ENCODE measurements around the gene CDIPT. TPM values are rescaled to one million over a fixed set of nuclear protein-coding genes. Genes with fewer than 3 reads are reported as not detected.

The CDIPT gene
- total RNA-seq, 1 experiment from 2014 or later, result 29.6 TPM

GRCh38 chr16:29857133-29857760 is 5.8 kb downstream of the CDIPT start:
- no peak overlapping the region for H3K27ac ChIP-seq
- no peak for DNase-seq

GRCh38 chr16:29854520-29855100 is 8.4 kb downstream of the CDIPT start:
- H3K27ac ChIP-seq, result no peak overlapping the region
- DNase-seq, result no peak
- H3K4me1 ChIP-seq, result no peaks in the 10 kb centered on the region
- no peak overlapping the region for H3K4me3 ChIP-seq
- no peaks in the 10 kb centered on the region for H3K9me3 ChIP-seq (replicated peaks)
- H3K27me3 ChIP-seq, result no peaks in the 10 kb centered on the region
- H3K36me3 ChIP-seq, result no peaks in the 10 kb centered on the region

More at GRCh38 chr16:29857133-29857760, 5.8 kb downstream of the CDIPT start:
- no peak overlapping the region for H3K4me3 ChIP-seq
- H3K9me3 ChIP-seq (replicated peaks), result no peaks in the 10 kb centered on the region
- no peaks in the 10 kb centered on the region for H3K36me3 ChIP-seq
- no peaks in the 10 kb centered on the region for H3K4me1 ChIP-seq
- no peaks in the 10 kb centered on the region for H3K27me3 ChIP-seq

GRCh38 chr16:29852654-29853053 is 10.4 kb downstream of the CDIPT start:
- Histone ChIP-seq H3K4me3 (no peak overlapping the region), H3K36me3 (no peaks in the 10 kb centered on the region), H3K9me3 (replicated peaks) (no peaks in the 10 kb centered on the region), H3K27ac (no peak overlapping the region), H3K27me3 (no peaks in the 10 kb centered on the region), H3K4me1 (no peaks in the 10 kb centered on the region)
- DNase-seq, result no peak

- Histone ChIP-seq H3K36me3 (no peaks in the 10 kb centered on the region), H3K4me3 (no peak overlapping the region), H3K9me3 (replicated peaks) (no peaks in the 10 kb centered on the region), H3K4me1 (no peaks in the 10 kb centered on the region), H3K27me3 (no peaks in the 10 kb centered on the region), H3K27ac (no peak overlapping the region)
- no peak for DNase-seq
Observed at GRCh38 chr16:29850998-29851397, 12.0 kb downstream of the CDIPT start.

- Histone ChIP-seq H3K27ac (no peak overlapping the region), H3K4me1 (no peaks in the 10 kb centered on the region), H3K27me3 (no peaks in the 10 kb centered on the region), H3K36me3 (no peaks in the 10 kb centered on the region), H3K4me3 (no peak overlapping the region), H3K9me3 (replicated peaks) (no peaks in the 10 kb centered on the region)
- DNase-seq, result no peak
Observed at GRCh38 chr16:29849505-29849904, 13.5 kb downstream of the CDIPT start.

- no peak overlapping the region for H3K4me3 ChIP-seq
- DNase-seq, result peak; percentile 66 to 79
Observed at GRCh38 chr16:29848420-29849297, 14.4 kb downstream of the CDIPT start.

GRCh38 chr16:29845656-29846055 is 17.4 kb downstream of the CDIPT start:
- Histone ChIP-seq H3K27ac (no peak overlapping the region), H3K27me3 (no peaks in the 10 kb centered on the region), H3K36me3 (no peaks in the 10 kb centered on the region), H3K4me1 (no peaks in the 10 kb centered on the region), H3K9me3 (replicated peaks) (no peaks in the 10 kb centered on the region), H3K4me3 (no peak overlapping the region)
- DNase-seq, result no peak

More at GRCh38 chr16:29848420-29849297, 14.4 kb downstream of the CDIPT start:
- Histone ChIP-seq H3K9me3 (replicated peaks) (no peaks in the 10 kb centered on the region), H3K4me1 (no peaks in the 10 kb centered on the region), H3K36me3 (no peaks in the 10 kb centered on the region), H3K27ac (no peak overlapping the region), H3K27me3 (no peaks in the 10 kb centered on the region)

GRCh38 chr16:29844575-29845331 is 18.3 kb downstream of the CDIPT start:
- Histone ChIP-seq H3K27me3 (no peaks in the 10 kb centered on the region), H3K9me3 (replicated peaks) (no peaks in the 10 kb centered on the region), H3K36me3 (no peaks in the 10 kb centered on the region), H3K4me1 (no peaks in the 10 kb centered on the region), H3K27ac (no peak overlapping the region), H3K4me3 (no peak overlapping the region)
- DNase-seq, result no peak

- H3K27ac ChIP-seq, result no peak overlapping the region
- H3K4me3 ChIP-seq, result no peak overlapping the region
- no peaks in the 10 kb centered on the region for H3K36me3 ChIP-seq
- H3K9me3 ChIP-seq (replicated peaks), result no peaks in the 10 kb centered on the region
- no peak for DNase-seq
- no peaks in the 10 kb centered on the region for H3K27me3 ChIP-seq
- H3K4me1 ChIP-seq, result no peaks in the 10 kb centered on the region
Observed at GRCh38 chr16:29843931-29844330, 19.1 kb downstream of the CDIPT start.

- H3K36me3 ChIP-seq, result no peaks in the 10 kb centered on the region
- H3K27me3 ChIP-seq, result no peaks in the 10 kb centered on the region
- no peak overlapping the region for H3K4me3 ChIP-seq
- DNase-seq, result no peak
- H3K9me3 ChIP-seq (replicated peaks), result no peaks in the 10 kb centered on the region
- no peaks in the 10 kb centered on the region for H3K4me1 ChIP-seq
- no peak overlapping the region for H3K27ac ChIP-seq
Observed at GRCh38 chr16:29842732-29843346, 20.2 kb downstream of the CDIPT start.

GRCh38 chr16:29841631-29842030 is 21.4 kb downstream of the CDIPT start:
- no peaks in the 10 kb centered on the region for H3K27me3 ChIP-seq
- no peak overlapping the region for H3K27ac ChIP-seq
- no peaks in the 10 kb centered on the region for H3K36me3 ChIP-seq
- H3K9me3 ChIP-seq (replicated peaks), result no peaks in the 10 kb centered on the region
- H3K4me3 ChIP-seq, result no peak overlapping the region
- no peaks in the 10 kb centered on the region for H3K4me1 ChIP-seq
- DNase-seq, result no peak

GRCh38 chr16:29840240-29840639 is 22.8 kb downstream of the CDIPT start:
- H3K4me1 ChIP-seq, result no peaks in the 10 kb centered on the region
- no peaks in the 10 kb centered on the region for H3K9me3 ChIP-seq (replicated peaks)
- no peaks in the 10 kb centered on the region for H3K36me3 ChIP-seq
- no peak overlapping the region for H3K27ac ChIP-seq
- no peaks in the 10 kb centered on the region for H3K27me3 ChIP-seq
- no peak overlapping the region for H3K4me3 ChIP-seq
- DNase-seq, result no peak

GRCh38 chr16:29839822-29840221 is 23.2 kb downstream of the CDIPT start:
- no peaks in the 10 kb centered on the region for H3K27me3 ChIP-seq

GRCh38 chr16:29837841-29838240 is 25.2 kb downstream of the CDIPT start:
- no peak for DNase-seq
- Histone ChIP-seq H3K4me3 (no peak overlapping the region), H3K36me3 (no peaks in the 10 kb centered on the region), H3K27ac (no peak overlapping the region), H3K27me3 (no peaks in the 10 kb centered on the region), H3K4me1 (no peaks in the 10 kb centered on the region), H3K9me3 (replicated peaks) (no peaks in the 10 kb centered on the region)

More at GRCh38 chr16:29839822-29840221, 23.2 kb downstream of the CDIPT start:
- H3K36me3 ChIP-seq, result no peaks in the 10 kb centered on the region
- no peak overlapping the region for H3K4me3 ChIP-seq
- DNase-seq, result no peak
- H3K27ac ChIP-seq, result no peak overlapping the region
- H3K4me1 ChIP-seq, result no peaks in the 10 kb centered on the region
- H3K9me3 ChIP-seq (replicated peaks), result no peaks in the 10 kb centered on the region

Measured in SJCRH30 (cell line).